Measurements from ENCODE around the gene NHLH1.

NHLH1 gene

DNA sequence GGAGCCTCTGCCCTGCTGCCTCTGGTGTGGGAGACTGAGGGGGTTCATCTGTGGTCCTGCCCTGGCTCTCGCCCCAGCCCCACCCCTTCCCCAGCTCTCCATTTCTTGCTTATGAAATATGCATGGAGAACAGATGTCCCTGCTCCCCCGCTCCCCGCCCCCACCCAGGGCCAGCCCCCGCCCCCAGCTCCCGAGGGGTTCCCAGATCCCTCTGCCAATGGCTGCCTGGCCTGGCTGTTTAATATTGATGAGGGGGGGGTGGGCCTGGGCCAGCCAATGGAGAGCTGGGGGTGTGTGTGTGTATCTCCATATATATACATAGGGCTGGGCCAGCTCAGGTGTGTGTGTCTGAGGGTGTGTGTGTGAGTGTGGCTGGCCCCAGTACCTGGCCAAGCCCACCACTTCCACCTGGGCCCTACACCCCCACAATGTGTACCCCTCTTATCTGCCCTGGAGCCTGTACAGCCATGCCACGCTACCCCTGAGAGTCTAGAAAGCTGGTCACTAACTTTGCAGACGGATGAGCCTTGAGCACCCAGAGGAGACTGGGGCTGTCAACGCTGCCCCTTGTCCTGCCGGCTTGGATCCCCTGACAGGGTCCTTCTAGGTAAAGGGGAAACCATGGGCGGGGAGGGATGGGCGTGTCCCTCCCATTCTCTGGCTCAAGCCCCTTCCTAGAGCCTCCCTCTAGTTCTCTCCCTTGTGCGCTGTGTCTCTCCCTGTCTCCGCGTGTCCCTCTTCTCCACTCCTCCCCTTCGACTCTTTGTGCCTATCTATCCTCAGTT is at the start of gene NHLH1:
NHLH1 (plus strand) TSS at position 341 of the 785 bp plus-strand sequence. CDS start 3,661 bp downstream, outside the sequence.
- no peak for DNase-seq

DNA sequence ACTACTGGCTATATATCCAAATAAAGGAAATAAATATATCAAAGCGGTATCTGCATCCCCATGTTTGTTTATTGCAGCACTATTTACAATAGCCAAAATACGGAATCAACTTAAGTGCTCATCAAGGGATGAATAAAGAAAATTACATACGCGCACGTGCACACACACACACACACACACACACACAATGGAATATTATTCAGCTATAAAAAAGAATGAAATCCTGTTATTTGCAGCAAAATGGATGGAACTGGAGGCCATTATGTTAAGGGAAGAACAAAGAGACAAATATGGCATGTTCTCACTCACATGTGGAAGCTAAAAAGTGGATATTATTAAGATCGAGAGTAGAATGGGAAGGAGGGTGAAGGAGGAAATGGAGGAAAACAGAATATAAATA is 44.0 kb upstream of the NHLH1 start:
- DNase-seq, result no peak

GRCh38 chr1:160325252-160325651 is 41.6 kb upstream of the NHLH1 start:
- no peak for DNase-seq

GRCh38 chr1:160326418-160326817 is 40.5 kb upstream of the NHLH1 start:
- DNase-seq, result no peak

- DNase-seq, result no peak
Observed at GRCh38 chr1:160328184-160328583, 38.7 kb upstream of the NHLH1 start.

- no peak for DNase-seq
Observed at GRCh38 chr1:160330119-160330518, 36.8 kb upstream of the NHLH1 start.

DNA sequence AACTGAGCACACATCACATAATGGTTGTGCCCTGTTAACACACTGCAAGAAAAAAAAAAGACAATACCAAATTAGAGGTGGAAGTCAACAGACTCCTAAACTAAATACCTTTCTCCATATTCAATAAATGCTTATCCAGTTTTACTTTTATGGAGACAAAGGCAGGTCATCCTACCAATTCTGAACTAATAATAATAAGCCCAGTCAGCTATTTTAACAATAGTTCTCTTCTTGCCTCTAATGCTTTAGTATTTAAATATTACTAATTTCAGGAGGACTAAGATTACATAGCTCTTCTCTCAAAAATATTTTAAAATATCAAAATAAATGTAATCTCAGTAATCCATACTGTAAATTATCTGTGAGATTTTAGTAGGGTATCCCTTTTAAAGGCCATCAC is 34.4 kb upstream of the NHLH1 start:
- no peak for DNase-seq

GRCh38 chr1:160338580-160338979 is 28.3 kb upstream of the NHLH1 start:
- no peak for DNase-seq

DNA sequence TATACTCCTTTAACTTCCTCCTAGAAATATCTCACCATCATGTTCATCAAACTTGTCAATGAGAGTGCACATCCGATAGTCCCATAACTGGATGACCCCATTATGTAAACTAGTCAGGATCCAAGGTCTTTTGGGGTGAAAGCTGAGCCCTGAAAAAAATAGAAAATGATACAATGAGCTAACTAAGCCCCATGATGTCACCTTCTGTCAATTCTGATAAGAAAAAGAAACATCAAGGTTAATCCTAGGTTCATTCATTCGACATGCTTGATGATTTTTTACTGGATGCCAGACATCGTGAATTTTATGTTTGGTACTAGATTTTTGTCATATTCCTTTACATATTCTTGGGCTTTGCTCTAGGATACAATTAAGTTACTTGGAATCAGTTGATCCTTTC is 26.7 kb upstream of the NHLH1 start:
- no peak for DNase-seq

- no peak for DNase-seq
Observed at GRCh38 chr1:160340866-160341265, 26.0 kb upstream of the NHLH1 start.

- DNase-seq, result no peak
Observed at GRCh38 chr1:160342526-160342925, 24.3 kb upstream of the NHLH1 start.

- DNase-seq, result peak; percentile 86
Observed at GRCh38 chr1:160342953-160343869, 23.7 kb upstream of the NHLH1 start, which contains the start of the genes COPA and NCSTN. TSS of gene COPA (minus strand) at chr1:160343250. CDS start at chr1:160343170, 80 bp downstream. TSS of gene NCSTN (plus strand) at chr1:160343383. CDS start at chr1:160343397, 14 bp downstream.

- no peak for DNase-seq
Observed at GRCh38 chr1:160344241-160344640, 22.6 kb upstream of the NHLH1 start.

- DNase-seq, result no peak
Observed at GRCh38 chr1:160344936-160345335, 21.9 kb upstream of the NHLH1 start.

DNA sequence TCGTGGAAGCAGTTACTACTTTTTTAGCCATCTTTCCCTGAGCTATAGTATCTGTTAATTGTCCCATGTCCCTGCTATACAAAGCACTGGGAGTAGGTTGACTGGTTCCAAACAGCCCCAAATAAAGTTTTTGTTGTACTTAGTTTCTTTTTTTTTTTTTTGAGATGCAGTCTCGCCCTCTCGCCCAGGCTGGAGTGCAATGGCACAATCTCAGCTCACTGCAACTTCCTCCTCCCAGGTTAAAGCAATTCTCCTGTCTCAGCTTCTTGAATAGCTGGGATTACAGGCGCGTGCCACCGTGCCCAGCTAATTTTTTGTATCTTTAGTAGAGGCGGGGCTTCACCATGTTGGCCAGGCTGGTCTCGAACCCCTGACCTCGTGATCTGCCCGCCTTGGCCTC is 20.4 kb upstream of the NHLH1 start:
- DNase-seq, result no peak

GRCh38 chr1:160346958-160347357 is 19.9 kb upstream of the NHLH1 start:
- DNase-seq, result no peak

- no peak for DNase-seq
Observed at GRCh38 chr1:160351629-160352028, 15.2 kb upstream of the NHLH1 start.

- no peak for DNase-seq
Observed at GRCh38 chr1:160352555-160352954, 14.3 kb upstream of the NHLH1 start.

- DNase-seq, result no peak
Observed at GRCh38 chr1:160353223-160353622, 13.6 kb upstream of the NHLH1 start.

GRCh38 chr1:160354388-160354985 is 12.4 kb upstream of the NHLH1 start:
- DNase-seq, result no peak

DNA sequence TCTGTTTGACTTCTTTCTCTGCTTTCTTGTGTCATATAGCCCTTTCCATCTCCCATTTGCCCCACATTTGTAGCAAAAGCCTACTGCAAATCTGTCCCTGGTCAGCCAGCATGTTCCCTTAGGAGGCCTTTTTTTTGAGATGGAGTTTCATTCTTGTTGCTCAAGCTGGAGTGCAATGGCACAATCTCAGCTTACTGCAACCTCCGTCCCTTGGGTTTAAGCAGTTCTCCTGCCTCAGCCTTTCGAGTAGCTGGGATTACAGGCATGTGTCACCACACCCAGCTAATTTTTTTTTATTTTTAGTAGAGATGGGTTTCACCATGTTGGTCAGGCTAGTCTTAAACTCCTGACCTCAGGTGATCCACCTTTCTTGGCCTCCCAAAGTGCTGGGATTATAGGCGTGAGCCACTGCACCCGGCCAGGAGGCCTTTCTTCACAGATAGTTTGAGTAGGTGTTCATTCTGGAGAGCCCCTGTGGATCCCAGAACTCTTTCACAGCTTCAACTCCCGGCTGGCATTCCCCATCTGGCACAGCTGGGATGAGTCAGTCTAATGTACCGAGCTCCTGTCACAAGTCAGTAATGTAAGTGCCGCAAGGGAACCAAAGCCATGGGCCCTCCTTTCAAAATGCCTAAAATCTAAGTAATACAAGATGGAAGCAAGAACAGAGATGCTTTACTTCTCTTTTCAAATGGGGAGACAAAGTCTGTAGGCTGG is 9.4 kb upstream of the NHLH1 start:
- no peak for DNase-seq

DNA sequence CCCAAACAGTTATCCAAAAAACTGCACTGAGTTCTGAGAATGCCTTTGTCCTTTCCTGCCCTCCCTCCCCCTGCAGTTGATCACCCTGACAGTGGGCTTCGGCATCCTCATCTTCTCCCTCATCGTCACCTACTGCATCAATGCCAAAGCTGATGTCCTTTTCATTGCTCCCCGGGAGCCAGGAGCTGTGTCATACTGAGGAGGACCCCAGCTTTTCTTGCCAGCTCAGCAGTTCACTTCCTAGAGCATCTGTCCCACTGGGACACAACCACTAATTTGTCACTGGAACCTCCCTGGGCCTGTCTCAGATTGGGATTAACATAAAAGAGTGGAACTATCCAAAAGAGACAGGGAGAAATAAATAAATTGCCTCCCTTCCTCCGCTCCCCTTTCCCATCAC is 8.8 kb upstream of the NHLH1 start:
- DNase-seq, result no peak
